Caki2 (cell line): Measurements from ENCODE around the gene RAC2. TPM values are rescaled to one million over a fixed set of nuclear protein-coding genes. Genes with fewer than 3 reads are reported as not detected.

ENCODE experiments used
- DNase-seq: peaks from one replicate; pipeline ENCODE4 v3.0.0-alpha.2; 2015; ENCODE audit warnings: low read depth
- in situ Hi-C: cut with HindIII; loops from 2 replicates; pipeline ENCODE4 v1.10.0; 2016; ENCODE audit warnings: low sequenced_read_pairs, low pct_unique_long_range_greater_than_20kb, mixed read lengths
- total RNA-seq: library from RNA; depleted of rRNA; stranded (reverse); fragments of >200 nt; shearing (Covaris generic); gene quantifications from 2 replicates; pipeline ENCODE4 v1.2.3, GENCODE V29; 2014; ENCODE audit warnings: low replicate concordance

RAC2 gene
- total RNA-seq, 1 experiment from 2014 or later: 20.6 TPM

- in situ Hi-C loops: no loop called here
- DNase-seq: no peak
Measured at GRCh38 chr22:37213218-37213855, 30.7 kb downstream of the RAC2 start.

GRCh38 chr22:37212174-37212906 is 31.7 kb downstream of the RAC2 start, which contains the start of gene SSTR3:
Gene SSTR3, minus strand, starts transcription at chr22:37212477. Its CDS starts 4,674 bp downstream, at chr22:37207803.
- in situ Hi-C loops: no loop called here
- no peak for DNase-seq

- no peak for DNase-seq
- in situ Hi-C loops: no loop called here
Measured at GRCh38 chr22:37211866-37212173, 32.2 kb downstream of the RAC2 start.

- in situ Hi-C loops: no loop called here
- DNase-seq: no peak
Measured at GRCh38 chr22:37211075-37211865, 32.8 kb downstream of the RAC2 start.

- no peak for DNase-seq
- in situ Hi-C loops: no loop called here
Measured at GRCh38 chr22:37210041-37210803, 33.8 kb downstream of the RAC2 start.

- in situ Hi-C loops: no loop called here
Measured at GRCh38 chr22:37209140-37209845, 34.8 kb downstream of the RAC2 start.

GRCh38 chr22:37208401-37209139 is 35.5 kb downstream of the RAC2 start:
- no peak for DNase-seq
- in situ Hi-C loops: no loop called here

More at GRCh38 chr22:37209140-37209845, 34.8 kb downstream of the RAC2 start:
- no peak for DNase-seq

- in situ Hi-C loops: no loop called here
- no peak for DNase-seq
Measured at GRCh38 chr22:37207981-37208380, 36.1 kb downstream of the RAC2 start.

GRCh38 chr22:37206841-37207821 is 36.9 kb downstream of the RAC2 start:
- in situ Hi-C loops: no loop called here
- DNase-seq: no peak

GRCh38 chr22:37206118-37206840 is 37.8 kb downstream of the RAC2 start:
- no peak for DNase-seq
- in situ Hi-C loops: no loop called here

GRCh38 chr22:37205046-37205445 is 39.0 kb downstream of the RAC2 start:
- DNase-seq: no peak
- in situ Hi-C loops: no loop called here

- no peak for DNase-seq
- in situ Hi-C loops: no loop called here
Measured at GRCh38 chr22:37204045-37204655, 39.9 kb downstream of the RAC2 start.

- no peak for DNase-seq
- in situ Hi-C loops: no loop called here
Measured at GRCh38 chr22:37203354-37204044, 40.6 kb downstream of the RAC2 start.

GRCh38 chr22:37202716-37203115 is 41.4 kb downstream of the RAC2 start:
- in situ Hi-C loops: no loop called here
- DNase-seq: no peak
